B cell (primary cell): Measurements from ENCODE around the gene TNFRSF6B. TPM values are rescaled to one million over a fixed set of nuclear protein-coding genes. Genes with fewer than 3 reads are reported as not detected.

Experiments
- ATAC-seq: fragments of 200-7000 bp; cut with Tn5 transposase; one replicate; pipeline ENCODE4 v1.10.0; 2021; ENCODE audit warnings: low read depth, mild to moderate bottlenecking, moderate number of reproducible peaks, moderate library complexity
- CTCF ChIA-PET: fragments of 350-600 bp; sonication (Branson Sonifier 250); formaldehyde crosslinking; loops from one replicate; lab custom pipeline; 2021; ENCODE audit warnings: antibody characterized with exemption, inconsistent platforms; lab: Charles Lee
- POLR2A ChIA-PET: fragments of 350-600 bp; sonication (Branson Sonifier 250); formaldehyde crosslinking; loops from one replicate; lab custom pipeline; 2021; ENCODE audit warnings: antibody characterized with exemption; lab: Charles Lee
- DNase-seq: peaks from one replicate; pipeline ENCODE4 v3.0.0; 2013
- H2AFZ ChIP-seq: 2 replicates; pipeline ENCODE4 v1.6.1; 2012; ENCODE audit warnings: mild to moderate bottlenecking, low read depth, low read length; ENCODE audit not compliant: insufficient read depth, poor library complexity, severe bottlenecking
- H3K27ac ChIP-seq, 2 donors: 1 replicate in 1 of 2; 2 replicates in 1 of 2; pipeline ENCODE4 v1.5.1; 2012 to 2013; ENCODE audit warnings: low read length in 2 of 2, mild to moderate bottlenecking in 2 of 2, moderate library complexity in 1 of 2
- H3K27me3 ChIP-seq, 4 experiments: fragments of 200-600 bp in 1 of 4; sonication (generic) in 1 of 4; replicated peaks in 1 of 4; 1 replicate in 2 of 4; 2 replicates in 2 of 4; pipeline versions ENCODE4 v1.6.1 to v1.7.0; 2013 to 2016; ENCODE audit warnings: low read length in 3 of 4, mild to moderate bottlenecking in 2 of 4, mixed read lengths in 1 of 4, moderate library complexity in 1 of 4; ENCODE audit not compliant: insufficient read depth in 4 of 4, control insufficient read depth in 3 of 4; ENCODE audit errors: control extremely low read depth in 1 of 4
- H3K36me3 ChIP-seq, 2 experiments: replicated peaks in 1 of 2; 1 replicate in 1 of 2; 2 replicates in 1 of 2; pipeline versions ENCODE4 v1.6.1 to v1.7.1; 2013; ENCODE audit warnings: low read length in 1 of 2; ENCODE audit not compliant: insufficient read depth in 2 of 2, control insufficient read depth in 1 of 2; ENCODE audit errors: control extremely low read depth in 1 of 2, extremely low read depth in 1 of 2
- H3K4me1 ChIP-seq, 2 donors: fragments of 200-600 bp in 1 of 2; sonication (generic) in 1 of 2; 1 replicate in 1 of 2; 2 replicates in 1 of 2; pipeline versions ENCODE4 v1.5.1 to v1.6.1; 2013 to 2017; ENCODE audit warnings: low read length in 2 of 2; ENCODE audit not compliant: control insufficient read depth in 2 of 2, insufficient read depth in 2 of 2
- H3K4me2 ChIP-seq: replicated peaks from 2 replicates; pipeline ENCODE3; 2012; ENCODE audit warnings: mild to moderate bottlenecking, low read depth, low read length; ENCODE audit not compliant: poor library complexity, severe bottlenecking
- H3K4me3 ChIP-seq, 5 experiments: fragments of 200-600 bp in 1 of 5; sonication (generic) in 1 of 5; 1 replicate in 3 of 5; 2 replicates in 2 of 5; pipeline versions ENCODE4 v1.5.1 to v1.7.0; 2011 to 2016; ENCODE audit warnings: low read length in 4 of 5, mild to moderate bottlenecking in 4 of 5, low read depth in 2 of 5, control low read depth in 1 of 5, moderate library complexity in 1 of 5; ENCODE audit not compliant: insufficient read depth in 1 of 5; ENCODE audit errors: control extremely low read depth in 1 of 5, extremely low read depth in 1 of 5
- H3K79me2 ChIP-seq: fragments of 200-600 bp; sonication (generic); one replicate; pipeline ENCODE4 v1.6.0; 2016; ENCODE audit warnings: low read length; ENCODE audit not compliant: control insufficient read depth, insufficient read depth
- H3K9ac ChIP-seq: fragments of 200-600 bp; sonication (generic); 2 replicates; pipeline ENCODE4 v1.6.1; 2017; ENCODE audit warnings: mild to moderate bottlenecking, low read length, moderate library complexity
- H3K9me3 ChIP-seq, 3 donors: one replicate each; pipeline versions ENCODE4 v1.6.1 to v1.7.1; 2013; ENCODE audit warnings: low read length in 2 of 3; ENCODE audit not compliant: control insufficient read depth in 2 of 3, insufficient read depth in 1 of 3; ENCODE audit errors: control extremely low read depth in 1 of 3
- H4K20me1 ChIP-seq: 2 replicates; pipeline ENCODE4 v1.6.0; 2012; ENCODE audit warnings: mild to moderate bottlenecking, low read length; ENCODE audit not compliant: insufficient read depth, control insufficient read depth, poor library complexity, severe bottlenecking
- H3K27ac Mint-ChIP-seq: one replicate; pipeline ENCODE4 v1.8.0; 2021; ENCODE audit warnings: mixed read lengths
- H3K27me3 Mint-ChIP-seq: one replicate; pipeline ENCODE4 v1.8.0; 2021; ENCODE audit warnings: mixed read lengths
- H3K4me1 Mint-ChIP-seq: one replicate; pipeline ENCODE4 v1.8.0; 2021; ENCODE audit warnings: mixed read lengths
- H3K4me3 Mint-ChIP-seq: one replicate; pipeline ENCODE4 v1.8.0; 2021; ENCODE audit warnings: mixed read lengths
- H3K9me3 Mint-ChIP-seq: one replicate; pipeline ENCODE4 v1.8.0; 2022; ENCODE audit warnings: mixed read lengths; ENCODE audit not compliant: insufficient read depth
- CTCF ChIP-seq: fragments of 200-600 bp; IDR thresholded peaks from one replicate; pipeline ENCODE4 v1.8.0; 2022; ENCODE audit warnings: antibody characterized with exemption, mild to moderate bottlenecking
- EZH2 ChIP-seq: IDR thresholded peaks from 2 replicates; pipeline ENCODE4 v1.6.1; 2012; ENCODE audit warnings: borderline replicate concordance, low read depth, mild to moderate bottlenecking, moderate library complexity, low read length; ENCODE audit not compliant: insufficient read depth, poor library complexity, severe bottlenecking
- WGBS: methylation state at CpG from one replicate; pipeline ENCODE4 v1.1.5; 2013; ENCODE audit warnings: missing lambda C conversion rate; ENCODE audit not compliant: insufficient coverage; 5-methylcytosine and 5-hydroxymethylcytosine counted together
- intact Hi-C: fragments of 100-400 bp; cut with micrococcal nuclease; formaldehyde crosslinking; loops from one replicate; pipeline ENCODE4 v1.10.0; 2022
- polyA plus RNA-seq: library from polyadenylated mRNA; depleted of rRNA; stranded (reverse); fragments of >200 nt; gene quantifications from 2 replicates; pipeline ENCODE4 v1.2.3, GENCODE V29; 2012
- total RNA-seq, 2 donors: library from RNA; stranded (reverse); fragments of 120-200 nt in 1 of 2; gene quantifications; 1 replicate in 1 of 2; 2 replicates in 1 of 2; pipeline versions ENCODE4 v1.2.3 to v1.2.4, GENCODE V29; 2013 to 2022

The TNFRSF6B gene
- total and polyA plus RNA-seq, 2 donors (not counting 1 experiment from before 2014, with no cell fraction given): 6.7 TPM; not detected in 1

DNA sequence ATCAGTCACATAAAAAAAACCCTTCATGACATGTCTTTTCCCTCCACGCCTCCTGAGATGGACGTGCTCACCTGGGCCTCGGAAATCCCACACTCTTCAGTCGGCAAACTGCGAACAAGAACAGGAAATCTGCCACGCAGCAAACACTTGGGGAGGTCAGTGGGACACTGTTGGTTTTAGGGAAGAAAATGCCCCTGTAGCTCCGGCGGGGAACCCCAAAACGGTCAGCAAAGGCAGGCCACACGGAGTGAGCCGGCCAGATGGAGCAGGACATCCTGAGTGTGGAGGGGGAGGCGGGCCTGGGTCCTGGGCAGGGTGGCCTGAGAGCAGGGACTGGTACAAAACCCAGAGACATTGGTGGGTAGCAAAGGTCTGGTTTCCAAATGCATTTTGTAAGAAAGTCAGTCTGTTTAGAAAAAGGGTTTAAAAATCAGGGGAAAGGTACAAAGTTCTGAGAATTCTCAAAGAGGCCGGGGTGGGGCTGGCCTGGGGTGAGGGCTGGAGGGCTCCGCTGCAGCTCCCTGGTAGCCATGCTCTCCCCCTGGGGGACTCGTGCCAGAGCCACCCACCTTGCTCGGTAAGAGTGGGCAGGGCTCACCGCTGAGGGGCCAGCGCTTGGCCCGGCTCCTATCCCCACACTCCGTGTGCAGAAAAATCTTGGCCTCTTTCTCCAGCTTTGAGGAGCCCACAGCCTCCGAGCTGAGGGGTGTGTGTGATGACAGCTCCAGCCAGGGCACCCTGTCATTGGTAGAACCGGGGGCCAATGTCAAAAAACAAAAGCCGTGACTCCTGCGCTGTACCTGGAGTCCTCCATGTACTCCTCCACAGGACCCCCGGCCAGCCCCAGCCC is 48.3 kb downstream of the TNFRSF6B start:
- Histone ChIP-seq H3K4me3 (no peak overlapping the region), H3K4me1 (peaks cover 6 to 11% of the 10 kb centered on the region in 2 donors), H3K27me3 (no peaks in the 10 kb centered on the region), H3K36me3 (peaks cover 0 to 4% of the 10 kb centered on the region in 2 experiments), H3K4me2 (no peak overlapping the region), H3K9ac (no peak overlapping the region), H3K9me3 (no peaks in the 10 kb centered on the region), H3K27ac (no peak overlapping the region), H3K79me2 (no peaks in the 10 kb centered on the region), H2AFZ (no peak overlapping the region), H4K20me1 (no peaks in the 10 kb centered on the region)
- Mint-ChIP-seq H3K4me1 (no peaks in the 10 kb centered on the region), H3K9me3 (no peaks in the 10 kb centered on the region), H3K27ac (no peak overlapping the region), H3K4me3 (no peak overlapping the region), H3K27me3 (no peaks in the 10 kb centered on the region)
- POLR2A ChIA-PET: no interaction called here
- TF ChIP-seq EZH2: no peak
- no peak for TF ChIP-seq CTCF
- CTCF ChIA-PET: no interaction called here
- ATAC-seq: no peak
- DNase-seq: no peak
- 89% methylated on average over 22 of the region's 25 CpGs for WGBS
- intact Hi-C loops: no loop called here

DNA sequence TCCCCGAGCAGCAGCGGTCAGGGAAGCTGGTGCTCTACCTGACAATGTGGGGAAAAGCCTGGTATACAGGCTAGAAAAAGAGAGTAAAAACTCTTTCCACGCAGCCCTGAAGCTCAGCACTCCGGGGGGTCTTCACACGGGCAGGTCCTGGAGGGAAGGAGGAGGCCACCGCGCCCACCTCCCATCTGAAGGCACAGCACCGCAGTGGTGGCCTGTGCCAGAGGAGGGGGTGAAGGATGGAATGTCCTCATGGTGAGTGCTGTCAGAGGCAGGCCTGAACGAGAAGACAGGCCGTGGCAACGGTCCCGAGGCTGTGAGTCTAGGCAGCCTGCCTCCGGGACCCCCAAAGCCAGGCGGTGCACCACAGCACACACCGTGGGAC is 49.0 kb downstream of the TNFRSF6B start:
- Histone ChIP-seq H2AFZ (no peak overlapping the region), H3K27me3 (no peaks in the 10 kb centered on the region), H3K9ac (no peak overlapping the region), H3K36me3 (peaks cover 0 to 4% of the 10 kb centered on the region in 2 experiments), H3K4me2 (no peak overlapping the region), H4K20me1 (no peaks in the 10 kb centered on the region), H3K4me3 (no peak overlapping the region), H3K79me2 (no peaks in the 10 kb centered on the region), H3K27ac (no peak overlapping the region), H3K4me1 (peaks cover 5 to 10% of the 10 kb centered on the region in 2 donors), H3K9me3 (no peaks in the 10 kb centered on the region)
- ChIA-PET CTCF (no interaction called here), POLR2A (no interaction called here)
- WGBS: 94% methylated on average over 13 of the region's 15 CpGs
- no peak for ATAC-seq
- H3K27ac Mint-ChIP-seq: no peak overlapping the region
- H3K27me3 Mint-ChIP-seq: no peaks in the 10 kb centered on the region
- no peak for DNase-seq
- intact Hi-C loops: no loop called here
- no peak overlapping the region for H3K4me3 Mint-ChIP-seq
- H3K4me1 Mint-ChIP-seq: no peaks in the 10 kb centered on the region
- H3K9me3 Mint-ChIP-seq: no peaks in the 10 kb centered on the region
- TF ChIP-seq EZH2 (no peak), CTCF (no peak)
